DOHH2 (cell line): ENCODE data around the gene SERPINI1.

ENCODE experiments used
- EZH2phosphoT487 ChIP-seq: fragments of 200-600 bp; sonication (generic); IDR thresholded peaks from 2 replicates; pipeline ENCODE4 v1.6.1; 2017; ENCODE audit warnings: borderline replicate concordance, mild to moderate bottlenecking, antibody characterized with exemption, low read length, moderate library complexity, mixed read lengths
- TF ChIP-seq, protein P1 (sequence below): fragments of 200-600 bp; sonication (generic); IDR thresholded peaks from one replicate; pipeline ENCODE4 v1.5.1; 2014; ENCODE audit warnings: antibody characterized with exemption, mild to moderate bottlenecking, low read depth, low read length; ENCODE audit not compliant: poor library complexity, severe bottlenecking

- TF ChIP-seq, protein P1, sequence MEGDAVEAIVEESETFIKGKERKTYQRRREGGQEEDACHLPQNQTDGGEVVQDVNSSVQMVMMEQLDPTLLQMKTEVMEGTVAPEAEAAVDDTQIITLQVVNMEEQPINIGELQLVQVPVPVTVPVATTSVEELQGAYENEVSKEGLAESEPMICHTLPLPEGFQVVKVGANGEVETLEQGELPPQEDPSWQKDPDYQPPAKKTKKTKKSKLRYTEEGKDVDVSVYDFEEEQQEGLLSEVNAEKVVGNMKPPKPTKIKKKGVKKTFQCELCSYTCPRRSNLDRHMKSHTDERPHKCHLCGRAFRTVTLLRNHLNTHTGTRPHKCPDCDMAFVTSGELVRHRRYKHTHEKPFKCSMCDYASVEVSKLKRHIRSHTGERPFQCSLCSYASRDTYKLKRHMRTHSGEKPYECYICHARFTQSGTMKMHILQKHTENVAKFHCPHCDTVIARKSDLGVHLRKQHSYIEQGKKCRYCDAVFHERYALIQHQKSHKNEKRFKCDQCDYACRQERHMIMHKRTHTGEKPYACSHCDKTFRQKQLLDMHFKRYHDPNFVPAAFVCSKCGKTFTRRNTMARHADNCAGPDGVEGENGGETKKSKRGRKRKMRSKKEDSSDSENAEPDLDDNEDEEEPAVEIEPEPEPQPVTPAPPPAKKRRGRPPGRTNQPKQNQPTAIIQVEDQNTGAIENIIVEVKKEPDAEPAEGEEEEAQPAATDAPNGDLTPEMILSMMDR, result no peak
- TF ChIP-seq EZH2phosphoT487, result no peak
Measured at GRCh38 chr3:167864552-167864874, 129.0 kb downstream of the SERPINI1 start.
